IMR-90 (cell line): Measurements from ENCODE around the gene DPYD. TPM values are rescaled to one million over a fixed set of nuclear protein-coding genes. Genes with fewer than 3 reads are reported as not detected.

Source experiments
- ATAC-seq: fragments of 200-7000 bp; cut with Tn5 transposase; 2 replicates; pipeline ENCODE4 v1.9.1; 2020; ENCODE audit warnings: low read depth, mild to moderate bottlenecking, moderate library complexity
- BruUV-seq: library from RNA; stranded (reverse); fragments of 400-500 nt; replicated peaks from 2 replicates; lab custom pipeline; 2021; lab: Mats Ljungman, UMichigan
- CTCF ChIA-PET: fragments of 300-600 bp; formaldehyde crosslinking; extraction: SDS; loops from one replicate; lab custom pipeline; 2021; ENCODE audit warnings: antibody characterized with exemption; lab: Yijun Ruan, JAX
- POLR2A ChIA-PET: fragments of 300-600 bp; sonication (Branson Sonifier 250); formaldehyde crosslinking; loops from one replicate; lab custom pipeline; 2022; ENCODE audit warnings: antibody characterized with exemption; ENCODE audit not compliant: unreplicated experiment; lab: Charles Lee
- DNase-seq: peaks from one replicate; pipeline ENCODE4 v3.0.0; 2013
- H2AFZ ChIP-seq: replicated peaks from 2 replicates; pipeline ENCODE3; 2013; ENCODE audit warnings: low read length, mild to moderate bottlenecking; ENCODE audit not compliant: poor library complexity
- H2AK5ac ChIP-seq: 2 replicates; pipeline ENCODE4 v1.6.1; 2013; ENCODE audit warnings: low read depth, low read length, inconsistent platforms
- H2AK9ac ChIP-seq: replicated peaks from 2 replicates; pipeline ENCODE3; 2013; ENCODE audit warnings: mild to moderate bottlenecking, low read depth, low read length, moderate library complexity; ENCODE audit not compliant: poor library complexity
- H2BK120ac ChIP-seq: 2 replicates; pipeline ENCODE4 v1.6.1; 2013; ENCODE audit warnings: low read depth, low read length, inconsistent platforms
- H2BK15ac ChIP-seq: 3 replicates; pipeline ENCODE4 v1.6.1; 2013; ENCODE audit warnings: low read depth, low read length, inconsistent platforms
- H2BK20ac ChIP-seq: 2 replicates; pipeline ENCODE4 v1.6.1; 2013; ENCODE audit warnings: low read depth, mild to moderate bottlenecking, inconsistent platforms, low read length, moderate library complexity
- H2BK5ac ChIP-seq: 2 replicates; pipeline ENCODE4 v1.6.1; 2013; ENCODE audit warnings: mild to moderate bottlenecking, low read depth, low read length, inconsistent platforms; ENCODE audit not compliant: poor library complexity, severe bottlenecking
- H3K14ac ChIP-seq: replicated peaks from 2 replicates; pipeline ENCODE4 v1.6.1; 2013; ENCODE audit warnings: low read depth, low read length, inconsistent platforms
- H3K18ac ChIP-seq: 2 replicates; pipeline ENCODE4 v1.6.1; 2013; ENCODE audit warnings: low read depth, low read length, control low read depth
- H3K23ac ChIP-seq: 2 replicates; pipeline ENCODE4 v1.6.1; 2013; ENCODE audit warnings: low read depth, low read length, inconsistent platforms
- H3K27ac ChIP-seq: 2 replicates; pipeline ENCODE4 v1.5.1; 2013; ENCODE audit warnings: mild to moderate bottlenecking, control low read depth, low read length; ENCODE audit not compliant: insufficient read depth
- H3K27me3 ChIP-seq: 2 replicates; pipeline ENCODE4 v1.6.1; 2013; ENCODE audit warnings: low read length; ENCODE audit not compliant: control insufficient read depth, insufficient read depth
- H3K36me3 ChIP-seq: 2 replicates; pipeline ENCODE4 v1.6.1; 2013; ENCODE audit warnings: low read length, mixed read lengths; ENCODE audit not compliant: control insufficient read depth, insufficient read depth
- H3K4ac ChIP-seq: 2 replicates; pipeline ENCODE4 v1.6.1; 2013; ENCODE audit warnings: low read depth, low read length, inconsistent platforms
- H3K4me1 ChIP-seq: 2 replicates; pipeline ENCODE4 v1.6.1; 2013; ENCODE audit warnings: low read length, mixed read lengths; ENCODE audit not compliant: control insufficient read depth, insufficient read depth
- H3K4me2 ChIP-seq: 2 replicates; pipeline ENCODE4 v1.6.1; 2013; ENCODE audit warnings: low read depth, mild to moderate bottlenecking, control low read depth, low read length, moderate library complexity
- H3K4me3 ChIP-seq: 2 replicates; pipeline ENCODE4 v1.5.1; 2013; ENCODE audit warnings: low read depth, mild to moderate bottlenecking, control low read depth, low read length, moderate library complexity; ENCODE audit not compliant: insufficient read depth
- H3K56ac ChIP-seq: 2 replicates; pipeline ENCODE4 v1.6.1; 2013; ENCODE audit warnings: low read length, inconsistent platforms; ENCODE audit not compliant: insufficient read depth; ENCODE audit errors: extremely low read depth
- H3K79me1 ChIP-seq, 2 experiments: 2 replicates each; pipeline ENCODE4 v1.6.1; 2013; ENCODE audit warnings: low read length in 2 of 2, inconsistent platforms in 1 of 2, low read depth in 1 of 2
- H3K9ac ChIP-seq: 2 replicates; pipeline ENCODE4 v1.6.1; 2013; ENCODE audit warnings: low read depth, low read length, control low read depth
- H3K9me1 ChIP-seq: 2 replicates; pipeline ENCODE4 v1.6.1; 2013; ENCODE audit warnings: low read length, inconsistent platforms; ENCODE audit not compliant: insufficient read depth
- H3K9me3 ChIP-seq: 2 replicates; pipeline ENCODE4 v1.6.1; 2013; ENCODE audit warnings: low read length; ENCODE audit not compliant: control insufficient read depth, insufficient read depth
- H4K20me1 ChIP-seq: 2 replicates; pipeline ENCODE4 v1.6.1; 2013; ENCODE audit warnings: low read length, inconsistent platforms; ENCODE audit not compliant: insufficient read depth
- H4K5ac ChIP-seq: 2 replicates; pipeline ENCODE4 v1.6.1; 2013; ENCODE audit warnings: mild to moderate bottlenecking, low read depth, low read length, control low read depth
- H4K8ac ChIP-seq, 2 experiments: 2 replicates each; pipeline ENCODE4 v1.6.1; 2013; ENCODE audit warnings: low read depth in 2 of 2, low read length in 2 of 2, control low read depth in 1 of 2, inconsistent platforms in 1 of 2
- H4K91ac ChIP-seq: 2 replicates; pipeline ENCODE4 v1.6.1; 2013; ENCODE audit warnings: low read depth, low read length, inconsistent platforms; ENCODE audit not compliant: insufficient read depth
- BHLHE40 ChIP-seq: fragments of 150-350 bp; IDR thresholded peaks from 2 replicates; pipeline ENCODE4 v1.6.1; 2016; ENCODE audit warnings: mild to moderate bottlenecking, low read depth, low read length
- CEBPB ChIP-seq: IDR thresholded peaks from 2 replicates; pipeline ENCODE4 v1.6.1; 2012; ENCODE audit warnings: low read depth, low read length, improper control_type of control experiment
- CHD1 ChIP-seq: IDR thresholded peaks from 2 replicates; pipeline ENCODE4 v1.6.1; 2012; ENCODE audit warnings: low read depth, low read length, improper control_type of control experiment
- FOS ChIP-seq: fragments of 150-350 bp; IDR thresholded peaks from 2 replicates; pipeline ENCODE4 v1.6.1; 2016; ENCODE audit warnings: low read depth, low read length
- MAFK ChIP-seq: IDR thresholded peaks from 2 replicates; pipeline ENCODE4 v1.6.1; 2012; ENCODE audit warnings: low read depth, low read length, improper control_type of control experiment
- MAZ ChIP-seq: IDR thresholded peaks from 2 replicates; pipeline ENCODE4 v1.6.1; 2012; ENCODE audit warnings: low read depth, mild to moderate bottlenecking, low read length, improper control_type of control experiment, moderate library complexity, borderline replicate concordance
- NFE2L2 ChIP-seq: fragments of 150-350 bp; IDR thresholded peaks from 2 replicates; pipeline ENCODE4 v1.6.1; 2016; ENCODE audit warnings: low read depth, mild to moderate bottlenecking, low read length
- POLR2A ChIP-seq: IDR thresholded peaks from 2 replicates; pipeline ENCODE4 v1.6.1; 2012; ENCODE audit warnings: mild to moderate bottlenecking, low read depth, low read length
- RCOR1 ChIP-seq: IDR thresholded peaks from 2 replicates; pipeline ENCODE4 v1.6.1; 2012; ENCODE audit warnings: mild to moderate bottlenecking, low read length, improper control_type of control experiment; ENCODE audit not compliant: insufficient replicate concordance
- RFX5 ChIP-seq: IDR thresholded peaks from 2 replicates; pipeline ENCODE4 v1.8.0; 2012; ENCODE audit warnings: low read depth, mild to moderate bottlenecking, low read length, moderate library complexity
- SMC3 ChIP-seq: fragments of 150-350 bp; IDR thresholded peaks from 2 replicates; pipeline ENCODE4 v1.6.1; 2016; ENCODE audit warnings: low read depth, mild to moderate bottlenecking, antibody characterized with exemption, low read length, moderate library complexity
- dilution Hi-C: fragments of 300-500 bp; cut with HindIII; formaldehyde crosslinking; loops from one replicate; pipeline ENCODE4 v1.14.3; 2018; ENCODE audit warnings: low sequenced_read_pairs; ENCODE audit not compliant: unreplicated experiment
- in situ Hi-C: fragments of 300-500 bp; cut with MboI; formaldehyde crosslinking; loops from 3 replicates; pipeline ENCODE4 v1.14.3; 2019; ENCODE audit warnings: low sequenced_read_pairs, inconsistent platforms, mixed read lengths
- intact Hi-C: fragments of 100-400 bp; cut with micrococcal nuclease; formaldehyde crosslinking; loops from 2 replicates; pipeline ENCODE4 v1.10.0; 2022
- polyA plus RNA-seq, 3 experiments: library from polyadenylated mRNA; depleted of rRNA; stranded (reverse); fragments of >200 nt; gene quantifications; 2 replicates each; pipeline ENCODE4 v1.2.3, GENCODE V29; 2012; ENCODE audit warnings: low replicate concordance in 1 of 3
- total RNA-seq: library from RNA; depleted of rRNA; stranded (reverse); fragments of >200 nt; gene quantifications from 2 replicates; pipeline ENCODE4 v1.2.3, GENCODE V29; 2012
- TF ChIP-seq, protein P1 (sequence below): conservative IDR thresholded peaks from 2 replicates; pipeline ENCODE4 v1.5.1; 2012; ENCODE audit warnings: mild to moderate bottlenecking, low read depth, low read length, improper control_type of control experiment
- TF ChIP-seq, protein P2 (sequence below): fragments of 150-350 bp; IDR thresholded peaks from 2 replicates; pipeline ENCODE4 v1.6.1; 2016; ENCODE audit warnings: low read depth, mild to moderate bottlenecking, low read length, moderate library complexity, borderline replicate concordance
- TF ChIP-seq, protein P3 (sequence below): fragments of 150-350 bp; IDR thresholded peaks from 2 replicates; pipeline ENCODE4 v1.6.1; 2017; ENCODE audit warnings: mild to moderate bottlenecking, antibody characterized with exemption, low read length, low read depth

Gene DPYD
- total and polyA plus RNA-seq, 2 of the 4 experiments (the other 2 are of a cell fraction), result 9.3 to 47.3 TPM

DNA sequence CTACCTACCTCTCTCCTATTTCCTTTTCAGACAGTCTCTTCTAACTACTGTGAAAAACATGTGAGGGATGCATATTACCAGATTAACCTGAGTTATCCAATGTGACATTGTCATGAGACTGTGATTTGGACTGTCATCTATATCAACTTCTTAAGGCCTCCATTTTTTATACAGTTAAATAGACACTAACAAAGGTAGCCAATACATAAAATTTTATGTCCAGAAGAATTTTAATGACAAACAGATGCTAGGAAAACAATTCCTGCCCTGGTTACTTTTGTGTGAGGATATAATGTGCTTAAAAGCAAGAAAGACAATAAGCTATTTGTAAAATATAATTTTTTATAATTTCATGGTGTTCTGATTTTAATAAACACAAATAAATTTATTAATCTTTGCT, 136.2 kb downstream of the DPYD start:
- Histone ChIP-seq H2AK9ac (no peak overlapping the region), H4K5ac (no peak overlapping the region), H3K4ac (no peak overlapping the region), H3K36me3 (no peaks in the 10 kb centered on the region), H2BK5ac (no peak overlapping the region), H3K56ac (no peak overlapping the region), H3K27ac (no peak overlapping the region), H3K4me1 (no peaks in the 10 kb centered on the region), H3K27me3 (no peaks in the 10 kb centered on the region), H2BK15ac (no peak overlapping the region), H3K18ac (no peak overlapping the region), H2AFZ (no peak overlapping the region), H4K20me1 (no peaks in the 10 kb centered on the region), H3K9me1 (peaks cover 2% of the 10 kb centered on the region; the same call in 1 of the 2 replicates), H3K9ac (no peak overlapping the region), H3K4me2 (no peak overlapping the region), H3K14ac (no peak overlapping the region), H3K4me3 (no peak overlapping the region), H4K8ac (no peak overlapping the region), H3K9me3 (no peaks in the 10 kb centered on the region), H2BK20ac (no peak overlapping the region), H2AK5ac (no peak overlapping the region), H3K79me1 (peaks cover 0 to 6% of the 10 kb centered on the region in 2 experiments; a peak in 1 of 4 replicates), H2BK120ac (no peak overlapping the region), H3K23ac (no peak overlapping the region), H4K91ac (no peak overlapping the region)
- ChIA-PET CTCF (interaction anchor here (0.7 kb wide), 1 partner anchor 107 kb away, joined by 8 read pairs; no protein-coding TSS in a partner anchor), POLR2A (no interaction called here)
- in situ Hi-C loops, result loop anchor here (25.0 kb wide), 1 partner anchor 822 kb away; no protein-coding TSS in a partner anchor
- dilution Hi-C loops, result no loop called here
- TF ChIP-seq FOS, result no peak
- TF ChIP-seq POLR2A, result no peak
- TF ChIP-seq, protein P1, sequence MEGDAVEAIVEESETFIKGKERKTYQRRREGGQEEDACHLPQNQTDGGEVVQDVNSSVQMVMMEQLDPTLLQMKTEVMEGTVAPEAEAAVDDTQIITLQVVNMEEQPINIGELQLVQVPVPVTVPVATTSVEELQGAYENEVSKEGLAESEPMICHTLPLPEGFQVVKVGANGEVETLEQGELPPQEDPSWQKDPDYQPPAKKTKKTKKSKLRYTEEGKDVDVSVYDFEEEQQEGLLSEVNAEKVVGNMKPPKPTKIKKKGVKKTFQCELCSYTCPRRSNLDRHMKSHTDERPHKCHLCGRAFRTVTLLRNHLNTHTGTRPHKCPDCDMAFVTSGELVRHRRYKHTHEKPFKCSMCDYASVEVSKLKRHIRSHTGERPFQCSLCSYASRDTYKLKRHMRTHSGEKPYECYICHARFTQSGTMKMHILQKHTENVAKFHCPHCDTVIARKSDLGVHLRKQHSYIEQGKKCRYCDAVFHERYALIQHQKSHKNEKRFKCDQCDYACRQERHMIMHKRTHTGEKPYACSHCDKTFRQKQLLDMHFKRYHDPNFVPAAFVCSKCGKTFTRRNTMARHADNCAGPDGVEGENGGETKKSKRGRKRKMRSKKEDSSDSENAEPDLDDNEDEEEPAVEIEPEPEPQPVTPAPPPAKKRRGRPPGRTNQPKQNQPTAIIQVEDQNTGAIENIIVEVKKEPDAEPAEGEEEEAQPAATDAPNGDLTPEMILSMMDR, result no peak
- TF ChIP-seq SMC3, result no peak
- no peak for TF ChIP-seq NFE2L2
- no peak for TF ChIP-seq MAFK
- no peak for TF ChIP-seq MAZ
- TF ChIP-seq RCOR1, result no peak
- no peak for TF ChIP-seq CHD1
- TF ChIP-seq, protein P2, sequence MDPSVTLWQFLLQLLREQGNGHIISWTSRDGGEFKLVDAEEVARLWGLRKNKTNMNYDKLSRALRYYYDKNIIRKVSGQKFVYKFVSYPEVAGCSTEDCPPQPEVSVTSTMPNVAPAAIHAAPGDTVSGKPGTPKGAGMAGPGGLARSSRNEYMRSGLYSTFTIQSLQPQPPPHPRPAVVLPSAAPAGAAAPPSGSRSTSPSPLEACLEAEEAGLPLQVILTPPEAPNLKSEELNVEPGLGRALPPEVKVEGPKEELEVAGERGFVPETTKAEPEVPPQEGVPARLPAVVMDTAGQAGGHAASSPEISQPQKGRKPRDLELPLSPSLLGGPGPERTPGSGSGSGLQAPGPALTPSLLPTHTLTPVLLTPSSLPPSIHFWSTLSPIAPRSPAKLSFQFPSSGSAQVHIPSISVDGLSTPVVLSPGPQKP, result no peak
- TF ChIP-seq RFX5, result no peak
- TF ChIP-seq BHLHE40, result no peak
- no peak for TF ChIP-seq CEBPB
- TF ChIP-seq, protein P3, sequence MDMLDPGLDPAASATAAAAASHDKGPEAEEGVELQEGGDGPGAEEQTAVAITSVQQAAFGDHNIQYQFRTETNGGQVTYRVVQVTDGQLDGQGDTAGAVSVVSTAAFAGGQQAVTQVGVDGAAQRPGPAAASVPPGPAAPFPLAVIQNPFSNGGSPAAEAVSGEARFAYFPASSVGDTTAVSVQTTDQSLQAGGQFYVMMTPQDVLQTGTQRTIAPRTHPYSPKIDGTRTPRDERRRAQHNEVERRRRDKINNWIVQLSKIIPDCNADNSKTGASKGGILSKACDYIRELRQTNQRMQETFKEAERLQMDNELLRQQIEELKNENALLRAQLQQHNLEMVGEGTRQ, result no peak
- DNase-seq (no peak), ATAC-seq (no peak)
- intact Hi-C loops, result no loop called here
- no TSS peak for BruUV-seq
